Neural cell (in vitro differentiated cells): ENCODE measurements around the gene TFF2.

ENCODE experiments used
- EP300 ChIP-seq: fragments of 450-650 bp; conservative IDR thresholded peaks from 2 replicates; pipeline ENCODE4 v1.6.1; 2014; ENCODE audit warnings: antibody characterized with exemption, mild to moderate bottlenecking, moderate library complexity; ENCODE audit not compliant: poor library complexity, severe bottlenecking
- EZH2 ChIP-seq: fragments of 200-600, 300-800 bp; shearing (Covaris generic), sonication (generic); IDR thresholded peaks from 2 replicates; pipeline ENCODE4 v1.6.1; 2014; ENCODE audit warnings: antibody characterized with exemption, low read length, borderline replicate concordance, mild to moderate bottlenecking; ENCODE audit not compliant: insufficient read depth, poor library complexity, severe bottlenecking
- MXI1 ChIP-seq: fragments of 450-650 bp; conservative IDR thresholded peaks from 2 replicates; pipeline ENCODE4 v1.6.1; 2014; ENCODE audit warnings: antibody characterized with exemption, mild to moderate bottlenecking; ENCODE audit not compliant: poor library complexity, severe bottlenecking
- POLR2AphosphoS5 ChIP-seq: IDR thresholded peaks from 2 replicates; pipeline ENCODE4 v1.6.1; 2012
- RAD21 ChIP-seq: fragments of 450-650 bp; conservative IDR thresholded peaks from 2 replicates; pipeline ENCODE4 v1.6.1; 2014; ENCODE audit warnings: antibody characterized with exemption, mild to moderate bottlenecking, moderate library complexity
- SMC3 ChIP-seq: fragments of 450-650 bp; conservative IDR thresholded peaks from 2 replicates; pipeline ENCODE4 v1.6.1; 2014; ENCODE audit warnings: antibody characterized with exemption, mild to moderate bottlenecking, moderate library complexity; ENCODE audit not compliant: poor library complexity
- TAF1 ChIP-seq: IDR thresholded peaks from 2 replicates; pipeline ENCODE4 v1.6.1; 2012; ENCODE audit warnings: low read depth
- TF ChIP-seq, protein P1 (sequence below): fragments of 450-650 bp; IDR thresholded peaks from 2 replicates; pipeline ENCODE4 v1.5.1; 2014; ENCODE audit warnings: antibody characterized with exemption, mild to moderate bottlenecking, moderate library complexity; ENCODE audit not compliant: poor library complexity, severe bottlenecking
- TF ChIP-seq, protein P2 (sequence below): IDR thresholded peaks from 2 replicates; pipeline ENCODE4 v1.6.1; 2012; ENCODE audit warnings: borderline replicate concordance

DNA sequence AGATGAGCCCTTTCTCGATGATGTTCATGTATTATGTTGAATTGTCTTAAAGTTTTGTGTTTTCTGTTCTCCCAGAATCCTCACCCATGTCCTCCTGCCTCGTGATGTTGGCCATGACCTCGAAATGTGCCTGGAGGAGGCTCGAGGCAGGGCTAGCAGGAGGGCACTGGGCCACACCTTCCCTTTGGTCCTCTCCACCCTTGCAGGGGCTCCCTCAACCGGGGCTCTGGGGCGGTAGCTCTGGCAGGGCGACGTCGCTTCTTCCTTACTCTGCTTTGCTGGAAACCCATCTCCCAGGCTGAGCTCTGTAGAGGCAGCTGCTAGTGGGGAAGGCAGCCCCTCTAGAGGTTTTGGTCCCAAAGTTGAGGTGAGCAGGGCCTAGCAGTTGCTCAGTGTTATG, 49.8 kb downstream of the TFF2 start:
- TF ChIP-seq, protein P1, sequence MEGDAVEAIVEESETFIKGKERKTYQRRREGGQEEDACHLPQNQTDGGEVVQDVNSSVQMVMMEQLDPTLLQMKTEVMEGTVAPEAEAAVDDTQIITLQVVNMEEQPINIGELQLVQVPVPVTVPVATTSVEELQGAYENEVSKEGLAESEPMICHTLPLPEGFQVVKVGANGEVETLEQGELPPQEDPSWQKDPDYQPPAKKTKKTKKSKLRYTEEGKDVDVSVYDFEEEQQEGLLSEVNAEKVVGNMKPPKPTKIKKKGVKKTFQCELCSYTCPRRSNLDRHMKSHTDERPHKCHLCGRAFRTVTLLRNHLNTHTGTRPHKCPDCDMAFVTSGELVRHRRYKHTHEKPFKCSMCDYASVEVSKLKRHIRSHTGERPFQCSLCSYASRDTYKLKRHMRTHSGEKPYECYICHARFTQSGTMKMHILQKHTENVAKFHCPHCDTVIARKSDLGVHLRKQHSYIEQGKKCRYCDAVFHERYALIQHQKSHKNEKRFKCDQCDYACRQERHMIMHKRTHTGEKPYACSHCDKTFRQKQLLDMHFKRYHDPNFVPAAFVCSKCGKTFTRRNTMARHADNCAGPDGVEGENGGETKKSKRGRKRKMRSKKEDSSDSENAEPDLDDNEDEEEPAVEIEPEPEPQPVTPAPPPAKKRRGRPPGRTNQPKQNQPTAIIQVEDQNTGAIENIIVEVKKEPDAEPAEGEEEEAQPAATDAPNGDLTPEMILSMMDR, result no peak
- TF ChIP-seq SMC3 (no peak), POLR2AphosphoS5 (no peak), EP300 (no peak), EZH2 (no peak), RAD21 (no peak), TAF1 (no peak), MXI1 (no peak)
- TF ChIP-seq, protein P2, sequence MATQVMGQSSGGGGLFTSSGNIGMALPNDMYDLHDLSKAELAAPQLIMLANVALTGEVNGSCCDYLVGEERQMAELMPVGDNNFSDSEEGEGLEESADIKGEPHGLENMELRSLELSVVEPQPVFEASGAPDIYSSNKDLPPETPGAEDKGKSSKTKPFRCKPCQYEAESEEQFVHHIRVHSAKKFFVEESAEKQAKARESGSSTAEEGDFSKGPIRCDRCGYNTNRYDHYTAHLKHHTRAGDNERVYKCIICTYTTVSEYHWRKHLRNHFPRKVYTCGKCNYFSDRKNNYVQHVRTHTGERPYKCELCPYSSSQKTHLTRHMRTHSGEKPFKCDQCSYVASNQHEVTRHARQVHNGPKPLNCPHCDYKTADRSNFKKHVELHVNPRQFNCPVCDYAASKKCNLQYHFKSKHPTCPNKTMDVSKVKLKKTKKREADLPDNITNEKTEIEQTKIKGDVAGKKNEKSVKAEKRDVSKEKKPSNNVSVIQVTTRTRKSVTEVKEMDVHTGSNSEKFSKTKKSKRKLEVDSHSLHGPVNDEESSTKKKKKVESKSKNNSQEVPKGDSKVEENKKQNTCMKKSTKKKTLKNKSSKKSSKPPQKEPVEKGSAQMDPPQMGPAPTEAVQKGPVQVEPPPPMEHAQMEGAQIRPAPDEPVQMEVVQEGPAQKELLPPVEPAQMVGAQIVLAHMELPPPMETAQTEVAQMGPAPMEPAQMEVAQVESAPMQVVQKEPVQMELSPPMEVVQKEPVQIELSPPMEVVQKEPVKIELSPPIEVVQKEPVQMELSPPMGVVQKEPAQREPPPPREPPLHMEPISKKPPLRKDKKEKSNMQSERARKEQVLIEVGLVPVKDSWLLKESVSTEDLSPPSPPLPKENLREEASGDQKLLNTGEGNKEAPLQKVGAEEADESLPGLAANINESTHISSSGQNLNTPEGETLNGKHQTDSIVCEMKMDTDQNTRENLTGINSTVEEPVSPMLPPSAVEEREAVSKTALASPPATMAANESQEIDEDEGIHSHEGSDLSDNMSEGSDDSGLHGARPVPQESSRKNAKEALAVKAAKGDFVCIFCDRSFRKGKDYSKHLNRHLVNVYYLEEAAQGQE, result no peak
